ENCODE results near the gene NOL7. TPM values are rescaled to one million over a fixed set of nuclear protein-coding genes. Genes with fewer than 3 reads are reported as not detected.
A peak's percentile ranks its signal among the peaks of the same experiment; 100 is the strongest.

Gene NOL7
- total and polyA plus RNA-seq, 2 of the 13 experiments (the other 11 are each of a cell fraction or from before 2014, with no cell fraction given): 37.8 to 186 TPM

DNA sequence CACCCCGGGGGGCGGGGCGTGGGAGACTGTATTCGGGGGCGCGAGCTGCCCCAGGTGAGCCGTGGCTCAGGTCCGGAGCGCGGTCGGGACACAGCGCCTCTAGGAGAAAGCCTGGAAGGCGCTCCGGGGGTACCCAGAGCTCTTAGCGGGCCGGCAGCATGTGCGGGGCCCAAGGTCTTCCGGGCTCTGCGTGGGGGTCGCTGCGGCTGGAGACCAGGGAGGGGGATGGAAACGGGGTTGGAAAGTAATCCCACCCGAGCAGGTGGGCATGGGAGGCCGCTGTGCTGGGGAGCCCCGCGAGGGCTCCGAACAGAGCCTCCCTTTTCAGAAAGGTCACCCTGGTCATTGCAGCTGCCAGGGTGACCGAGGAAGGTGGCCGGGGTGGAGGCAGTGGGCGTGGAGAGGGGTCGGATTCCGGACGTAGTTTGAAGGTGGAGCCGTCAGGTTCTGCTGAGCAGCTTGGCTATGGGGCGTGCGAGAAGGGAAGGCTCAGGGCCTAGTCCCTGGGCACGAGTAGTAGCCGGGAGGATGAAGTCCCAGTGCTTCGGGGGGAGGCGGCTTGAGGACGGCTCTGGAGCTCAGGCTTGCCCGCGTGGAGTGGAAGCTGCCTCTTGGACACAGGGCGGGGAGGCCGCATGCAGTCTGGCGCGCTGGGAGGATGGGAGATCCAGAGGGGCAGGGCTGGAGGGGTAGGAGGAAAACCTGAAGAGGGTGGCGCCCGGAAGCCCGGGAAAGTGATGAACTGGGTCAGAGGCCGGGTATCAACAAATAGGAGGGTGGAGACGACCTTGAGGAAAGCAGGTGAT, 40.4 kb upstream of the NOL7 start, which contains the start of gene SIRT5 (continued):
- TF ChIP-seq, protein P1, sequence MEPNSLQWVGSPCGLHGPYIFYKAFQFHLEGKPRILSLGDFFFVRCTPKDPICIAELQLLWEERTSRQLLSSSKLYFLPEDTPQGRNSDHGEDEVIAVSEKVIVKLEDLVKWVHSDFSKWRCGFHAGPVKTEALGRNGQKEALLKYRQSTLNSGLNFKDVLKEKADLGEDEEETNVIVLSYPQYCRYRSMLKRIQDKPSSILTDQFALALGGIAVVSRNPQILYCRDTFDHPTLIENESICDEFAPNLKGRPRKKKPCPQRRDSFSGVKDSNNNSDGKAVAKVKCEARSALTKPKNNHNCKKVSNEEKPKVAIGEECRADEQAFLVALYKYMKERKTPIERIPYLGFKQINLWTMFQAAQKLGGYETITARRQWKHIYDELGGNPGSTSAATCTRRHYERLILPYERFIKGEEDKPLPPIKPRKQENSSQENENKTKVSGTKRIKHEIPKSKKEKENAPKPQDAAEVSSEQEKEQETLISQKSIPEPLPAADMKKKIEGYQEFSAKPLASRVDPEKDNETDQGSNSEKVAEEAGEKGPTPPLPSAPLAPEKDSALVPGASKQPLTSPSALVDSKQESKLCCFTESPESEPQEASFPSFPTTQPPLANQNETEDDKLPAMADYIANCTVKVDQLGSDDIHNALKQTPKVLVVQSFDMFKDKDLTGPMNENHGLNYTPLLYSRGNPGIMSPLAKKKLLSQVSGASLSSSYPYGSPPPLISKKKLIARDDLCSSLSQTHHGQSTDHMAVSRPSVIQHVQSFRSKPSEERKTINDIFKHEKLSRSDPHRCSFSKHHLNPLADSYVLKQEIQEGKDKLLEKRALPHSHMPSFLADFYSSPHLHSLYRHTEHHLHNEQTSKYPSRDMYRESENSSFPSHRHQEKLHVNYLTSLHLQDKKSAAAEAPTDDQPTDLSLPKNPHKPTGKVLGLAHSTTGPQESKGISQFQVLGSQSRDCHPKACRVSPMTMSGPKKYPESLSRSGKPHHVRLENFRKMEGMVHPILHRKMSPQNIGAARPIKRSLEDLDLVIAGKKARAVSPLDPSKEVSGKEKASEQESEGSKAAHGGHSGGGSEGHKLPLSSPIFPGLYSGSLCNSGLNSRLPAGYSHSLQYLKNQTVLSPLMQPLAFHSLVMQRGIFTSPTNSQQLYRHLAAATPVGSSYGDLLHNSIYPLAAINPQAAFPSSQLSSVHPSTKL (CRISPR knock-in tag; IDR thresholded peaks at IDR 0.05): peak; percentile 74
- TF ChIP-seq ZNF749 (CRISPR knock-in tag; IDR thresholded peaks at IDR 0.05; ENCODE audit: borderline replicate concordance) (peak; percentile 72; the same call in 1 of the 2 replicates), ZNF224 (CRISPR knock-in tag; IDR thresholded peaks at IDR 0.05) (no peak; the same call in 1 of the 2 replicates), ZNF777 (CRISPR knock-in tag; IDR thresholded peaks at IDR 0.05) (no peak), ZNF598 (CRISPR knock-in tag; IDR thresholded peaks at IDR 0.05; ENCODE audit: borderline replicate concordance) (no peak; the same call in 1 of the 2 replicates), TP53 (CRISPR knock-in tag; conservative IDR thresholded peaks at IDR 0.05) (0 out of 2 replicates have a peak, but pooled peaks have one; percentile 46), FOXJ3 (CRISPR knock-in tag; IDR thresholded peaks at IDR 0.05; ENCODE audit: borderline replicate concordance) (peak; percentile 64; the same call in 1 of the 2 replicates), MBD4 (IDR thresholded peaks at IDR 0.05; ENCODE audit: borderline replicate concordance, low read length) (no peak), KLF11 (CRISPR knock-in tag; IDR thresholded peaks at IDR 0.05) (peak; percentile 81), ZBTB21 (CRISPR knock-in tag; IDR thresholded peaks at IDR 0.05) (no peak; the same call in 1 of the 2 replicates), RELA (CRISPR knock-in tag; IDR thresholded peaks at IDR 0.05) (no peak), RFXANK (CRISPR knock-in tag; IDR thresholded peaks at IDR 0.05) (peak; percentile 67; the same call in 1 of the 2 replicates), PTBP1 (IDR thresholded peaks at IDR 0.05; ENCODE audit: low read depth, low read length, poor library complexity, severe bottlenecking) (peak; percentile 91), EEA1 (CRISPR knock-in tag; IDR thresholded peaks at IDR 0.05; ENCODE audit: borderline replicate concordance) (peak; percentile 97), TGIF2 (CRISPR knock-in tag; IDR thresholded peaks at IDR 0.05) (0 out of 2 replicates have a peak, but pooled peaks have one; percentile 86)
- TF ChIP-seq, protein P2, sequence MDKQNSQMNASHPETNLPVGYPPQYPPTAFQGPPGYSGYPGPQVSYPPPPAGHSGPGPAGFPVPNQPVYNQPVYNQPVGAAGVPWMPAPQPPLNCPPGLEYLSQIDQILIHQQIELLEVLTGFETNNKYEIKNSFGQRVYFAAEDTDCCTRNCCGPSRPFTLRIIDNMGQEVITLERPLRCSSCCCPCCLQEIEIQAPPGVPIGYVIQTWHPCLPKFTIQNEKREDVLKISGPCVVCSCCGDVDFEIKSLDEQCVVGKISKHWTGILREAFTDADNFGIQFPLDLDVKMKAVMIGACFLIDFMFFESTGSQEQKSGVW (CRISPR knock-in tag; IDR thresholded peaks at IDR 0.05; ENCODE audit: borderline replicate concordance): no peak
- TF ChIP-seq, protein P3, sequence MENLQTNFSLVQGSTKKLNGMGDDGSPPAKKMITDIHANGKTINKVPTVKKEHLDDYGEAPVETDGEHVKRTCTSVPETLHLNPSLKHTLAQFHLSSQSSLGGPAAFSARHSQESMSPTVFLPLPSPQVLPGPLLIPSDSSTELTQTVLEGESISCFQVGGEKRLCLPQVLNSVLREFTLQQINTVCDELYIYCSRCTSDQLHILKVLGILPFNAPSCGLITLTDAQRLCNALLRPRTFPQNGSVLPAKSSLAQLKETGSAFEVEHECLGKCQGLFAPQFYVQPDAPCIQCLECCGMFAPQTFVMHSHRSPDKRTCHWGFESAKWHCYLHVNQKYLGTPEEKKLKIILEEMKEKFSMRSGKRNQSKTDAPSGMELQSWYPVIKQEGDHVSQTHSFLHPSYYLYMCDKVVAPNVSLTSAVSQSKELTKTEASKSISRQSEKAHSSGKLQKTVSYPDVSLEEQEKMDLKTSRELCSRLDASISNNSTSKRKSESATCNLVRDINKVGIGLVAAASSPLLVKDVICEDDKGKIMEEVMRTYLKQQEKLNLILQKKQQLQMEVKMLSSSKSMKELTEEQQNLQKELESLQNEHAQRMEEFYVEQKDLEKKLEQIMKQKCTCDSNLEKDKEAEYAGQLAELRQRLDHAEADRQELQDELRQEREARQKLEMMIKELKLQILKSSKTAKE (CRISPR knock-in tag; IDR thresholded peaks at IDR 0.05; ENCODE audit: borderline replicate concordance): 0 out of 2 replicates have a peak, but pooled peaks have one; percentile 49
- TF ChIP-seq, protein P4, sequence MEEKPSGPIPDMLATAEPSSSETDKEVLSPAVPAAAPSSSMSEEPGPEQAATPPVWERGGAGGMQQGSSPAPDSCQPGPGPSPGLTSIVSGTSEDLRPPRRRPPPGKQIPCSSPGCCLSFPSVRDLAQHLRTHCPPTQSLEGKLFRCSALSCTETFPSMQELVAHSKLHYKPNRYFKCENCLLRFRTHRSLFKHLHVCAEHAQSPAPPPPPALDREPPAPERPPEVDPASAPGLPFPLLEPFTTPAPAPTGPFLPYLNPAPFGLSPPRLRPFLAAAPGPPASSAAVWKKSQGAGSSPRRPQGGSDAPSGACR (CRISPR knock-in tag; IDR thresholded peaks at IDR 0.05): peak; percentile 68; the same call in 1 of the 2 replicates
- TF ChIP-seq, protein P5, sequence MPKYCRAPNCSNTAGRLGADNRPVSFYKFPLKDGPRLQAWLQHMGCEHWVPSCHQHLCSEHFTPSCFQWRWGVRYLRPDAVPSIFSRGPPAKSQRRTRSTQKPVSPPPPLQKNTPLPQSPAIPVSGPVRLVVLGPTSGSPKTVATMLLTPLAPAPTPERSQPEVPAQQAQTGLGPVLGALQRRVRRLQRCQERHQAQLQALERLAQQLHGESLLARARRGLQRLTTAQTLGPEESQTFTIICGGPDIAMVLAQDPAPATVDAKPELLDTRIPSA (CRISPR knock-in tag; IDR thresholded peaks at IDR 0.05; ENCODE audit: borderline replicate concordance): no peak
- TF ChIP-seq, protein P6, sequence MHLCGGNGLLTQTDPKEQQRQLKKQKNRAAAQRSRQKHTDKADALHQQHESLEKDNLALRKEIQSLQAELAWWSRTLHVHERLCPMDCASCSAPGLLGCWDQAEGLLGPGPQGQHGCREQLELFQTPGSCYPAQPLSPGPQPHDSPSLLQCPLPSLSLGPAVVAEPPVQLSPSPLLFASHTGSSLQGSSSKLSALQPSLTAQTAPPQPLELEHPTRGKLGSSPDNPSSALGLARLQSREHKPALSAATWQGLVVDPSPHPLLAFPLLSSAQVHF (CRISPR knock-in tag; IDR thresholded peaks at IDR 0.05): 0 out of 2 replicates have a peak, but pooled peaks have one; percentile 13
